Activated gamma-delta T cell treated with anti-CD3 and anti-CD28 coated beads, Interleukin-2, amount 50 U/mL, for 16 hours (primary cell): Measurements from ENCODE around the gene SLC35B2.
A peak's percentile ranks its signal among the peaks of the same experiment; 100 is the strongest.

Experiments used
- DNase-seq: peaks from one replicate; pipeline ENCODE4 v3.0.0-alpha.2; 2020; ENCODE audit warnings: low read depth

SLC35B2 gene

DNA sequence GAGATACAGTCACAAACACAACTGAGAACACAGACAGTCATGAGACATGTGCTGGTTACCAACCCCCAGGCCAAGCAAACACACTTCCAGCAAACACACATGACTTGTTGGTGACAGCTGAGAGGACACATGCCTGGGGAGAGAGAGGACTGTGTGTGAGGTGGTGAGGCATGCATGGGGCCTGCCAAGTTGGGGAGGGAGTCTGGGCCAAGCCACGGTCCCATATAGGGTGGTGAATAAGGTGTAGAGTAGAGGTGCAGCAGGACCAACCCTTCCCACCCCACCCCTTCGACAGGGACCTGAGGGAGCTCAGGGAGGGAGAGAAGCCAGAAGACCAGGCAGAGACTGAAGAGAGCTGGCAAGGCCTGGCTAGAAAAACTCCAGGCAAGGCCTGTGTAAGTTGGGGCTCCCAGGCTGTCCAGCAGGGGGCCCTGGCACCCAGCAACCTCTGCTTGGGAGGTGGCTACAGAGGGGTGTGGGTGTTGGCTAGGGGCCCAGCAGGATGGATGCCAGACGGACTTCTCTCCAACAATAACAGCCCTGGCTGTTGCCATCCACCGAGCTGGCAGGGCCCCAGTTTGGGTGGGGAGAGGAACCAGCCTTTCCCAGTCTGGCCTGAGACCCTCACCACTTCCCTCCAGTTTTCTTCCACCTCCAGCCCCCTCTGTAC, 35.9 kb downstream of the SLC35B2 start:
- DNase-seq, result peak; percentile 53

DNA sequence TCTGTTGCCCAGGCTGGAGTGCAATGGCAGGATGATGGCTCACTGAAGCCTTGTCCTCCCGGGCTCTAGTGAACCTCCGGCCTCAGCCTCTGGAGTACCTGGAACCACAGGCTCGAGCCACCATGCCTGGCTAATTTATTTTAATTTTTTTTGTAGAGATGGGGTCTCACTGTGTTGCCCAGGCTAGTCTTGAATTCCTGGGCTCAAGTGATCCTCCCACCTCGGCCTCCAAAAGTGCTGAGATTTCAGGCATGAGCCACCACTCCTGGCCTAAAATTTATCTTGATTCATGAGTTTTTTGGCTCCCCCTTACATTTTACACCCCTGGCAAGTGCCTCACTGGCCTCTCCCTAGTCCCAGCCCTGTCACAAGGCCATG, 36.4 kb downstream of the SLC35B2 start:
- no peak for DNase-seq

DNA sequence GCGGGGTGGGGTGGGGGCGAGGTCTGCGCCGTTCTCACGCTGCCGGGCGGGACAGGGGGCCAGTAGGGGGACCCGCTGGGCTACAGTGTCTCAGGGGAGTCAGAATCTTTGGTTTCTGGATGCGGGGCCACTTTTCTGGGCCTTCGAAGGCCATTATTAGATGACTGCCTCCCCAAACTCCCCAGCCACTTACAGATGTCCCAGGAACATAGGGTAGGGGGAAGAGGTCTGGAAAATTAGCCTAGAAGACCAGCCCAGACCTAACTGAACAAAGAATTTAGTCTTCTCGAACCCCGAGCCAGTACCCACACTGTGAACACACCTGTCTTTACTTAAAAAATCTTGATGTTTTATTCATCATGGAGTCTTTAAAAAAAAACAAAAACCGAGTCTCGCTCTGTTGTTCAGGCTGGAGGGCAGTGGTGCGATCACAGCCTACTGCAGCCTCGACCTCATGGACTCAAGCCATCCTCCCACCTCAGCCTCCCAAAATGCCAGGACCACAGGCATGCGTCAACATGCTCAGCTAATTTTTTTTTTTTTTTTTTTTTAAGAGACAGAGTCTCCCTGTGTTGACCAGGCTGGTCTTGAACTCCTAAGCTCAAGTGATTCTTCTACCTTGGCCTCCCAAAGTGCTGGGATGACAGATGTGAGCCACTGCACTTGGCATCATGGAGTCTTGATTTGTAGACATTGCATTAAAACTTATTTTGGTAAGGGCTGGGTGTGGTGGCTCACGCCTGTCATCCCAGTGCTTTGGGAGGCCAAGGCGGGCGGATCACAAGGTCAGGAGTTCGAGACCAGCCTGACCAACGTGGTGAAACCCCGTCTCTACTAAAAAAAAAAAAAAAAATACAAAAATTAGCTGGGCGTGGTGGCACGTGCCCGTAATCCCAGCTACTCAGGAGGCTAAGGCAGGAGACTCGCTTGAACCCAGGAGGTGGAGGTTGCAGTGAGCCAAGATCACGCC, 37.2 kb downstream of the SLC35B2 start:
- DNase-seq, result no peak

DNA sequence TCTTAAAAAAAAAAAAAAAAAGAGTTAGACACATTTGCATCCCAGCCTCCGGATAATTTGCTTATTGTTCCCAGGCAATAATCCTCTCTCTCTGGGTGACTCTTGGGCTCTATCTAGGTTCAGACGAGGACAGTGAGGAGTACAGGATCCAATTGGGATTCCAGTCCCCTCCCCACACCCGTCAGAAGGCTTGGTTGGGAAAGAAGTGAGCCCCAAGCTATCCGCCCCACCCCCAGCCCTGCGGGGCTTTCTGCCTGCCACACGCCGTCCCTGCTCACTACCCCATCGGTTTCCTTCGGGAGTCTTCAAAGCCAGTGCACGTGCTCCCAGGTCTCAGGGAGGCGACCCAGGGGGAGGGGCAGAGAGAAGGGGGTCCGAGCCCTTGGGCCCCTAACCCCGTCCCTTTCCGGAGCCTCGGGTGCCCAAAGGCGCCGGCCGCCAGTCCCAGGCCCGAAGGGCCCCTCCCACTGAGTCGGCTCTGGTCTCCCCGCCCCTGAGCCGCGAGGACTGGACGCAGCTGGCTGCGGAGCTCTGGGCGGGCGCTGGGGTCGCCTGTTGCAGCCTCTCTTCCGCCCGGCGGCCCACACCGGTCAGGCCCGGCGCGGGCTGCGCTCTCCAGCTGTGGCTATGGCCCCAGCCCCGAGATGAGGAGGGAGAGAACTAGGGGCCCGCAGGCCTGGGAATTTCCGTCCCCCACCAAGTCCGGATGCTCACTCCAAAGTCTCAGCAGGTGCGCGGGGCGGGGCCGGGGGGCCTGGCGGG, 38.1 kb downstream of the SLC35B2 start:
- DNase-seq, result no peak

DNA sequence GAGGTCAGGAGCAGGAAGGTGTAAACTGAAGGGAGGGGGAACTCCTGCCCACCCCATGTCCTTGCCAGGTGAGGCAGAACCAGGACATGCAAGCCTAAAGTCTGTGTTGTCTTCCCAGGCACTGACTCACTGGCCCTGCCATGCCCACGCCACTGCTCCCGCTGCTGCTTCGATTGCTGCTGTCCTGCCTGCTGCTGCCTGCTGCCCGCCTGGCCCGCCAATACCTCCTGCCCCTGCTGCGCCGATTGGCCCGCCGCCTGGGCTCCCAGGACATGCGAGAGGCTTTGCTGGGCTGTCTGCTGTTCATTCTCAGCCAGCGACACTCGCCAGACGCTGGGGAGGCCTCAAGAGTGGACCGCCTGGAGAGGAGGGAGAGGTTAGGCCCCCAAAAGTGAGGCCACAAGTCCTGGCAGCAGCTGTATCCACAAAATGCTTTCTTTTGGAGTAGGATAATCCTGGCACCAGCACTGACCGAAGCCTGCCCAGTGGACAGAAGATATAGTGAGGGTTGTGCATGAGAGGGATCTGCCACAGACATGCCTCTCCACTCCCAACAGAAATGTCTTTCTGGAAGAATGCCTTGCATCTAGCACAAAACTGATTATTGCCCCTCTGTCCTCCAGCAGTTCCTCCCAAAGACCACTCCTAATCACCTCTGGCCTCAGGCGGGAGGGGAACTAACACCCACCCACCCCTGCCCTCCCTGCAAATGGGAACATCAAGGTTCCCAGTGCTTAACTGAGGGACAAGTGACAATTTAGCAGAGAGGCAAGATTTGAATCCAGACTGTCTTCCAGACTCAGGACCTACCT, 39.8 kb downstream of the SLC35B2 start:
- DNase-seq, result no peak

DNA sequence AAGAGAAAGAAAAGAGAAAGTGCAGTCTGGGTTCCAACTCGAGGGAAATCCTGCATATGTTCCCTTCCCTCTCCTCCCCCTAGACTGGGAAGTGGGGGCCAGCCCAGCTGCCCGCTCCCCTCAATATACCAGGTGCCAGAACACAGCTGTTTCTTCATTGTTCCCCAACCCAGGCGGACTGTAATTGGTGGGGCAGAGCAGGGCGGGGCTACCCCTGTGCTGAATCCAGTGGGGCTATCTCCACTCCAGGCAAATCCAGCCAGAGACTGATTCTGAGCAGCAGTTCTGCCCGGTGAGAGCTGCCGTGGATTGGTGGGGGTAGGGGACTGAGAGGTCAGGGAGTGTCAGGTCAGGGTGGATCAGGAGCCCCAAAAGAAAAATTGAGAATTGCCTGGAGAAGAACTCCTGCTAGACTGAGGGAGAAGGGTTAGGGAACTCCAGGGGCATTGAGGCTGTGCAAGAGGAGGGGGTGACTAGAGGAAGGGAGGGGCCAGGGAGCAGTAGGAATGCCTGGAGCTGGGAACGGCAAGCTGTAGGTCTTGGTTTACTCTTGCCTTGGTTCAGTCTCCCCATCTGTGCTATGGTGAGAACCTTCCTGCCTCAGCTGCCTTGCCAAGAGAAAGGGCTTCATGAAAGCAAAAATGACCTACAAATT, 40.5 kb downstream of the SLC35B2 start, which contains the start of gene MYMX:
Gene MYMX, plus strand, starts transcription at position 250 of the 655 bp plus-strand sequence. CDS start 546 bp downstream, outside the sequence.
- no peak for DNase-seq

DNA sequence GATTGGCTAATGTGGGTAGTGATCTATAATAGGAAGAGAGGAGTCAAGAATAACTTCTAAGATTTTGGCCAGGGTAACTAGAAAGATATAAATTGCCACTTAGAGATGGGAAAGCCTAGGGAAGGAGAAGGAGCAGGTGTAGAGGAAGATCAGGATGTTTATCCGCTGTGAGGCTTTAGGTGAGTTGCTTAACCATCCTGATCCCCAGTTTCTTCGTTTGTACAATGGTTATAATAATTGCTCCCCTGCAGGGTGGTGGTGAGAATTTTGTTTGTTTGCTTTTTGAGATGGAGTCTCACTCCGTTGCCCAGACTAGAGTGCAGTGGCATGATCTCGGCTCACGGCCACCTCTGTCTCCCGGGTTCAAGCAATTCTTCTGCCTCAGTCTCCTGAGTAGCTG, 43.0 kb downstream of the SLC35B2 start:
- no peak for DNase-seq

DNA sequence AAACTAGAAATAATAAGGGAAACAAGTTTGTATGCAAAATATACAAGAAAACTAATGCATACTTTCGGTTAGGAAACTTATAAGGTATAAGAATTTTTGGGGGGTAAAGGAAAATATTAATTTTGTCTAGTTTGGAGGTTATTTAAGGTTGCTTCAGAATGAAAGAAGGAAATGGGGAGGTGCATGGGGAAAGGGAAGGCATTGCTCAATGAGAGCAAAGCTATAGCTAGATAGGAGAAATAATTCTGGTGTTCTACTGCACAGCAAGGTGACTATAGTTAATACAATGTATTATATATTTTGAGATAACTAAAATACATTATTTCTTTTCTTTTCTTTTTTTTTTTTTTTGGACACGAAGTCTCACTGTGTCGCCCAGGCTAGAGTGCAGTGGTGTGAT, 46.0 kb downstream of the SLC35B2 start:
- no peak for DNase-seq

DNA sequence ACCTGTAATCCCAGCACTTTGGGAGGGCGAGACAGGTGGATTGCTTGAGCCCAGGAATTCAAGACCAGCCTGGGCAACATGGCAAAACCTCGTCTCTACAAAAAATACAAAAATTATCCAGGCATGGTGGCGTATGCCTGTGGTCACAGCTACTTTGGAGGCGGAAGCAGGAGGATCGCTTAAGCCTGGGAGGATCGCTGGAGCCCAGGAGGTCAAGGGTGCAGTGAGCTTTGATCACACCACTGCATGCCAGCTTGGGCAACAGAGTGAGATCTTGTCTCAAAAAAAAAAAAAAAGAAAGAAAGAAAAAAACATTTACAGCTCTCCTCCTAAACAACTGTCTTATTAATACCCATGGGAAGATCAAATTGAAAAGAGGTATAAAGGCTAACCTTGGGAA, 49.4 kb downstream of the SLC35B2 start:
- no peak for DNase-seq
